ENCODE measurements around the gene L3MBTL4. TPM values are rescaled to one million over a fixed set of nuclear protein-coding genes. Genes with fewer than 3 reads are reported as not detected.
"Not testable (repeated sequence)": the region's sequence is repeated elsewhere in the genome, so short reads cannot be mapped to it uniquely, and the experiment has no call there.

Gene L3MBTL4
- total RNA-seq, 8 experiments from 2014 or later, result 0.10 to 11.2 (median 0.95) TPM

DNA sequence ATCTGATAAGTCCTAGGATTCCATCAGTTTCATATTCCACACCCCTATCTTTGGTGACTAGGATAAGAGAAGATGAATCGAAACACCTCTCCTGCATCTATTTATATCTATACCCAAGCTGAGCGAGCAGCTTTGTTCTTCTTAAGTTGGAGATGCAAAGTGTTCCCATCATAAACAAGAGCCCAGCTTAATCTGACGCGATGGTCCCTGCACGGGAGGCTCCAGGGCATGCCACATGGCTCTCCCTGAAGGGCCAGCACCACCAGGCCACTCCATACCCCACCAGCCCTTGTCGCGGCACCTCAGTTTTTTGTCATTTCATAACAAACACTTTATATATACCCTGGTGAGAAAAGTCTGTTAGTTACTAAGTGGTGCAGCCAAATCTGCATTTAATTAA is 255.3 kb downstream of the L3MBTL4 start:
- Histone ChIP-seq H3K27ac (no peak overlapping the region), H3K4me1 (replicated peaks in 1 of 2) (no peaks in the 10 kb centered on the region), H3K4me3 (no peak overlapping the region)
- 38 to 100% (median 93%) methylated on average over 1 to 7 of the region's 7 CpGs; no CpG with 5 or more reads in 3 of the 10 experiments for WGBS, 10 experiments
- no peak for ATAC-seq (replicated peaks in 6 of 8)
- in situ Hi-C loops (cut with MboI; ENCODE audit: low pct_unique_long_range_greater_than_20kb in 2 of 9, low sequenced_read_pairs in 9 of 9, unreplicated experiment in 9 of 9), result no loop called here

GRCh38 chr18:6158958-6159357 is 255.8 kb downstream of the L3MBTL4 start:
- ATAC-seq (replicated peaks in 6 of 8), result no peak
- H3K4me1 ChIP-seq (replicated peaks in 1 of 2), result no peaks in the 10 kb centered on the region
- H3K4me3 ChIP-seq, result no peak overlapping the region
- H3K27ac ChIP-seq, result no peak overlapping the region
- in situ Hi-C loops (cut with MboI; ENCODE audit: low pct_unique_long_range_greater_than_20kb in 2 of 9, low sequenced_read_pairs in 9 of 9, unreplicated experiment in 9 of 9), result no loop called here
- 25 to 100% (median 76%) methylated on average over 1 to 3 of the region's 3 CpGs; no CpG with 5 or more reads in 4 of the 10 experiments for WGBS, 10 experiments

GRCh38 chr18:6156446-6156845 is 258.3 kb downstream of the L3MBTL4 start:
- Histone ChIP-seq H3K4me1 (replicated peaks in 1 of 2) (no peaks in the 10 kb centered on the region), H3K27ac (no peak overlapping the region), H3K4me3 (no peak overlapping the region)
- ATAC-seq (replicated peaks in 6 of 8), result no peak
- in situ Hi-C loops (cut with MboI; ENCODE audit: low pct_unique_long_range_greater_than_20kb in 2 of 9, low sequenced_read_pairs in 9 of 9, unreplicated experiment in 9 of 9), result no loop called here
- 10 to 89% (median 57%) methylated on average over 1 to 5 of the region's 6 CpGs for WGBS, 10 experiments

DNA sequence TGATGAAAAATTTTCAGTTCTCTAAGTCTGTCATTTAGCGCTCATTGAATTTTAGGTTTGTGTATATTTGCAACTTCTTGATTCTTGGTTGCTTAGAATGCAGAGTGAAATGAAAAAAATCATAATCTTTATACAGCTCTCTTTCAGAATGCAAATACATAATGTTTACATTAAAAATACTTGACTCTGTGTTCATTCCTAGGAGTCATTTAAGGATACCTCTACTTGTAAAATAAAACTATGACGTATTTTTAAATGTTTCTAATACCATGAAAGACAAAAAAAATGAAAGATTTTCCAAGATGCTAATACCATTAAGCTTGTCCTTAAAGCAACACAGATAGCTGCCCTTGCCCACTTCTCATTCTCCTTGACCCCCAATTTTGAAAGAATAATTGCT is 259.0 kb downstream of the L3MBTL4 start:
- H3K4me1 ChIP-seq (replicated peaks in 1 of 2), result no peaks in the 10 kb centered on the region
- H3K4me3 ChIP-seq, result no peak overlapping the region
- in situ Hi-C loops (cut with MboI; ENCODE audit: low pct_unique_long_range_greater_than_20kb in 2 of 9, low sequenced_read_pairs in 9 of 9, unreplicated experiment in 9 of 9), result no loop called here
- ATAC-seq (replicated peaks in 6 of 8), result no peak
- WGBS, 10 experiments, result 41 to 96% (median 85%) methylated on average over 1 to 2 of the region's 2 CpGs
- H3K27ac ChIP-seq, result no peak overlapping the region

- no peaks in the 10 kb centered on the region for H3K4me1 ChIP-seq (replicated peaks in 1 of 2)
- in situ Hi-C loops (cut with MboI; ENCODE audit: low pct_unique_long_range_greater_than_20kb in 2 of 9, low sequenced_read_pairs in 9 of 9, unreplicated experiment in 9 of 9), result no loop called here
- ATAC-seq (replicated peaks in 6 of 8), result no peak
- no peak overlapping the region for H3K4me3 ChIP-seq
- 71 to 100% (median 86%) methylated on average over 1 to 3 of the region's 3 CpGs; no CpG with 5 or more reads in 2 of the 10 experiments for whole genome bisulfite sequencing, 10 experiments
- no peak overlapping the region for H3K27ac ChIP-seq
Measured at GRCh38 chr18:6150430-6150829, 264.3 kb downstream of the L3MBTL4 start.

GRCh38 chr18:6146307-6146661 is 268.4 kb downstream of the L3MBTL4 start:
- WGBS, 10 experiments, result 77 to 100% (median 92%) methylated on average over 1 to 16 of the region's 16 CpGs; no CpG with 5 or more reads in 1 of the 10 experiments
- H3K4me3 ChIP-seq, result no peak overlapping the region
- H3K27ac ChIP-seq, result no peak overlapping the region
- no peaks in the 10 kb centered on the region for H3K4me1 ChIP-seq (replicated peaks in 1 of 2)
- no peak for ATAC-seq (replicated peaks in 6 of 8)
- in situ Hi-C loops (cut with MboI; ENCODE audit: low pct_unique_long_range_greater_than_20kb in 2 of 9, low sequenced_read_pairs in 9 of 9, unreplicated experiment in 9 of 9), result no loop called here

DNA sequence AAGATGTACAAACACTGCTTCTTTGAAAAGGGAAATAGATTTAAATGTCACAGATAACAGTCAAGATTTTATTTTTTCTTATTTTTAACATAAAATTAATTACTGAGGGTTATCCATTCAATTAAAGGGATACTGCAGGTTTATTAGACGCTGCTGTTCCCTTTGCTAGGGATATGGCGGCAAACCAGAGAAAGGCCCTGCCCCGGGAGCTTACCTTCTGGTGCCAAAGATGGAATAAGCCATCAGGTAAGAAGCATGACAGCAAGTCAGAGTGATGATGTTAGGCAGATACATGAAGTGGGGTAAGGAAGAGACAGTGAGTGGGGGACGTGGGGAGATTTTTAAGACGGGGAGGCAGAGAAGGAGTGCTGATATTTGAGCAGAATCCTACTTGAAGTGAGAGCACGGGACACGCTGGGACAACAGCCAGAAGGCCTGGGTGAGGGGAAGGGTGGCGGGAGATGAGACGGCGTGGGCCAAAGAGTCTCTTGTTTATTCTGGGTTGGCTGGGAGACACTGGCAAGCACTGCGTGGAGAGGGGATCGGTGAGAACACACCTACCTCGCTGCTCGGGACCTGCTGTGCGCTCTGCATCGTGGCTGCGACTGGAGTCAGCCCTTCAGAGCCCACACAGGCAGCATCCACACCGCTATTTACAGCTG is 268.9 kb downstream of the L3MBTL4 start:
- H3K4me1 ChIP-seq (replicated peaks in 1 of 2), result no peaks in the 10 kb centered on the region
- in situ Hi-C loops (cut with MboI; ENCODE audit: low pct_unique_long_range_greater_than_20kb in 2 of 9, low sequenced_read_pairs in 9 of 9, unreplicated experiment in 9 of 9), result no loop called here
- H3K27ac ChIP-seq, result no peak overlapping the region
- no peak for ATAC-seq (replicated peaks in 6 of 8)
- 18 to 100% (median 86%) methylated on average over 2 to 10 of the region's 18 CpGs; no CpG with 5 or more reads in 2 of the 10 experiments for WGBS, 10 experiments
- no peak overlapping the region for H3K4me3 ChIP-seq

- H3K4me3 ChIP-seq, result no peak overlapping the region
- in situ Hi-C loops (cut with MboI; ENCODE audit: low pct_unique_long_range_greater_than_20kb in 2 of 9, low sequenced_read_pairs in 9 of 9, unreplicated experiment in 9 of 9), result no loop called here
- WGBS, 10 experiments, result 80 to 100% (median 88%) methylated on average over 1 to 3 of the region's 3 CpGs; no CpG with 5 or more reads in 1 of the 10 experiments
Measured at GRCh38 chr18:6139007-6139406, 275.7 kb downstream of the L3MBTL4 start.

DNA sequence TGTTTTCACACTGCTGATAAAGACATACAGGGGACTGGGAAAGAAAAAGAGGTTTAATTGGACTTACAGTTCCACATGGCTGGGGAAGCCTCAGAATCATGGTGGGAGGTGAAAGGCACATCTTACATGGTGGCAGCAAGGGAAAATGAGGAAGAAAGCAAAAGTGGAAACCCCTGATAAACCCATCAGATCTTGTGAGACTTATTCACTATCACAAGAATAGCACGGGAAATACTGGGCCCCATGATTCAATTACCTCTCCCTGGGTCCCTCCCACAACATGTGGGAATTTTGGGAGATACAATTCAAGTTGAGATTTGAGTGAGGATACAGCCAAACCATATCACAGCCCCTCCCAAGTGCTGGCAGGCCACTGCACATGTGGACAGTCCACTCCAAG is 278.8 kb downstream of the L3MBTL4 start:
- WGBS, 10 experiments, result 100% methylated on average over 1 of the region's 1 CpG; no CpG with 5 or more reads in 7 of the 10 experiments
- ATAC-seq (replicated peaks in 6 of 8); H3K4me1 ChIP-seq (replicated peaks in 1 of 2); H3K4me3 ChIP-seq; H3K27ac ChIP-seq; in situ Hi-C loops (cut with MboI; ENCODE audit: low pct_unique_long_range_greater_than_20kb in 2 of 9, low sequenced_read_pairs in 9 of 9, unreplicated experiment in 9 of 9): not testable (repeated sequence)

More at GRCh38 chr18:6139007-6139406, 275.7 kb downstream of the L3MBTL4 start:
- ATAC-seq (replicated peaks in 6 of 8), result no peak
- Histone ChIP-seq H3K27ac (no peak overlapping the region), H3K4me1 (replicated peaks in 1 of 2) (no peaks in the 10 kb centered on the region)

DNA sequence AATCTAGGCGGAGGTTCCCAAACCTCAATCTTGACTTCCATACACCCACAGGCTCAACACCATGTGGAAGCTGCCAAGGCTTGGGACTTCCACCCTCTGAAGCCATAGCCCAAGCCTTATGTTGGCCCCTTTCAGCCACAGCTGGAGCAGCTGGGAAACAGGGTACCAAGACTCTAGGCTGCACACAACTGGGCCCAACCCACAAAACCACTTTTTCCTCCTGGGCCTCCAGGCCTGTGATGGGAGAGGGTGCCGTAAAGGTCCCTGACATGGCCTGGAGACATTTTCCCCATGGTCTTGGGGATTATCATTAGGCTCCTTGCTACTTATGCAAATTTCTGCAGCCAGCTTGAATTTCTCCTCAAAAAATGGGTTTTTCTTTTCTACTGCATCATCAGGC is 279.7 kb downstream of the L3MBTL4 start:
- in situ Hi-C loops (cut with MboI; ENCODE audit: low pct_unique_long_range_greater_than_20kb in 2 of 9, low sequenced_read_pairs in 9 of 9, unreplicated experiment in 9 of 9); ATAC-seq (replicated peaks in 6 of 8); H3K27ac ChIP-seq; H3K4me3 ChIP-seq; H3K4me1 ChIP-seq (replicated peaks in 1 of 2): not testable (repeated sequence)
- WGBS, 10 experiments, result 83 to 100% (median 89%) methylated on average over 1 of the region's 2 CpGs; no CpG with 5 or more reads in 7 of the 10 experiments

GRCh38 chr18:6132751-6133368 is 281.9 kb downstream of the L3MBTL4 start:
- ATAC-seq (replicated peaks in 6 of 8), result no peak

DNA sequence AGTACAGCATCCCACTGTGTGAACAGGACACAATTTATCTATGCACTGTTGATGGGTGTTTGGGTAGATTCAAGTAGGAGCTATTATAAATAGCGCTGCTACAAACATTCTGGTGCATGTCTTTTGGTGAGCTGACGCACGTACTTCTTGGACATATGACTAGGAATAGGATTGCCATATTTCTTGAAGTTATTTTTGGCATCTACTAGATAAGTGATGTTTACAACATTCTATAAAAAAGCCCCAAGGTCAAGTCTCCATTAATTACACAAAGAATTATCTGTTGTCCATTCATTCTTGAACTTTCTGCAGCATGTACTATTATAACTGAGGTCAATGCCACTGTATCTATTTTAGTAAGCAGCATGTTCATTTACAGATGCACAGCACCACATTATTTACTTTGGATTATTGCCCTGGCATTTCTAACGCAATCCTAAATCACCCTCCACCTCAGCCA is 293.9 kb downstream of the L3MBTL4 start:
- Histone ChIP-seq H3K4me1 (replicated peaks in 1 of 2) (no peaks in the 10 kb centered on the region), H3K4me3 (no peak overlapping the region), H3K27ac (no peak overlapping the region)
- peak in 1 of 8 experiments; percentile 52 for ATAC-seq (replicated peaks in 6 of 8)
- WGBS, 10 experiments, result 18 to 100% (median 87%) methylated on average over 1 to 4 of the region's 4 CpGs
- in situ Hi-C loops (cut with MboI; ENCODE audit: low pct_unique_long_range_greater_than_20kb in 2 of 9, low sequenced_read_pairs in 9 of 9, unreplicated experiment in 9 of 9), result loop anchor here in 1 of 9 experiments (25.0 kb wide), 1 partner anchor 234 kb away; the partner anchor contains the start of gene TMEM200C

More at GRCh38 chr18:6132751-6133368, 281.9 kb downstream of the L3MBTL4 start:
- Histone ChIP-seq H3K4me1 (replicated peaks in 1 of 2) (no peaks in the 10 kb centered on the region), H3K27ac (no peak overlapping the region), H3K4me3 (no peak overlapping the region)
- in situ Hi-C loops (cut with MboI; ENCODE audit: low pct_unique_long_range_greater_than_20kb in 2 of 9, low sequenced_read_pairs in 9 of 9, unreplicated experiment in 9 of 9), result no loop called here
- whole genome bisulfite sequencing, 10 experiments, result 20 to 100% (median 77%) methylated on average over 1 to 6 of the region's 10 CpGs; no CpG with 5 or more reads in 2 of the 10 experiments

DNA sequence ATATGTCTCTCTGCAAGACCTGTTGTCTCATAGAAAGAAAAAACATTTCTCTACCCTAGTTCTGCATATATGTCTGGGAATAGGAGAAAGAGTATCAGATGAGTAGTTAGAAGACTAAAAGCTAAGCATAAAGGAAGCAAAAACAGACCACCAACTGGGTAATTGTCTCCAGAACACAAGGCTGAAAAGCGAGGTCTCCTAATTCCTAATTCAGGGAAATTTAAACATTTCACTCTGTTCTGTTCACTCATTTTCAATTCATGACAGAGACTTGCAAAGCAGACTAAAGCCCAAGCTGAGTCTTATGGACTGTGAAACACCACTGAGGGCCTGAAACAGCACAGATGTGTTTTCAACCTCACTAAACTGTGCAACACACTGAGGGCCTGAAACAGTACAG is 294.9 kb downstream of the L3MBTL4 start:
- Histone ChIP-seq H3K27ac (no peak overlapping the region), H3K4me1 (replicated peaks in 1 of 2) (no peaks in the 10 kb centered on the region), H3K4me3 (no peak overlapping the region)
- in situ Hi-C loops (cut with MboI; ENCODE audit: low pct_unique_long_range_greater_than_20kb in 2 of 9, low sequenced_read_pairs in 9 of 9, unreplicated experiment in 9 of 9), result loop anchor here in 1 of 9 experiments (25.0 kb wide), 1 partner anchor 232 kb away; the partner anchor contains the start of gene TMEM200C
- ATAC-seq (replicated peaks in 6 of 8), result no peak
- 0 to 71% (median 42%) methylated on average over 1 of the region's 1 CpG; no CpG with 5 or more reads in 4 of the 10 experiments for WGBS, 10 experiments

Measured in motor neuron (in vitro differentiated cells).